CD4-positive, alpha-beta memory T cell (primary cell): ENCODE results near the gene SAT2. TPM values are rescaled to one million over a fixed set of nuclear protein-coding genes. Genes with fewer than 3 reads are reported as not detected.
A peak's percentile ranks its signal among the peaks of the same experiment; 100 is the strongest.

ENCODE experiments used
- CTCF ChIA-PET: fragments of 350-600 bp; sonication (Branson Sonifier 250); formaldehyde crosslinking; loops from one replicate; lab custom pipeline; 2021; ENCODE audit warnings: inconsistent platforms; ENCODE audit not compliant: partially characterized antibody; lab: Charles Lee
- POLR2A ChIA-PET: fragments of 350-600 bp; sonication (Branson Sonifier 250); formaldehyde crosslinking; loops from one replicate; lab custom pipeline; 2021; ENCODE audit not compliant: partially characterized antibody; lab: Charles Lee
- DNase-seq, 5 donors: peaks; one replicate each; pipeline versions ENCODE4 v3.0.0 to v3.0.0-alpha.2; 2020 to 2022; ENCODE audit warnings: mixed read lengths in 1 of 5
- H3K27ac ChIP-seq: one replicate; pipeline ENCODE4 v1.7.0; 2013; ENCODE audit warnings: low read depth, low read length
- H3K27me3 ChIP-seq: 2 replicates; pipeline ENCODE4 v1.7.0; 2013; ENCODE audit warnings: mild to moderate bottlenecking, low read length, moderate library complexity; ENCODE audit not compliant: insufficient read depth
- H3K36me3 ChIP-seq: 2 replicates; pipeline ENCODE4 v1.7.0; 2013; ENCODE audit warnings: mild to moderate bottlenecking, low read length, moderate library complexity; ENCODE audit not compliant: insufficient read depth
- H3K4me1 ChIP-seq: 2 replicates; pipeline ENCODE4 v1.7.0; 2013; ENCODE audit warnings: mild to moderate bottlenecking, low read length, moderate library complexity; ENCODE audit not compliant: insufficient read depth
- H3K4me3 ChIP-seq, 2 donors: one replicate each; pipeline ENCODE4 v1.7.0; 2013; ENCODE audit warnings: low read length in 2 of 2, mild to moderate bottlenecking in 1 of 2
- H3K9me3 ChIP-seq, 2 donors: one replicate each; pipeline ENCODE4 v1.7.0; 2013; ENCODE audit warnings: low read length in 2 of 2, control low read depth in 1 of 2; ENCODE audit not compliant: control insufficient read depth in 1 of 2
- H3K27ac Mint-ChIP-seq, 7 donors: one replicate each; pipeline ENCODE4 v1.8.0; 2020 to 2021; ENCODE audit warnings: mixed read lengths in 7 of 7, mild to moderate bottlenecking in 6 of 7, inconsistent platforms in 3 of 7, moderate library complexity in 3 of 7
- H3K27me3 Mint-ChIP-seq, 2 donors: one replicate each; pipeline ENCODE4 v1.8.0; 2020 to 2021; ENCODE audit warnings: mixed read lengths in 2 of 2
- H3K36me3 Mint-ChIP-seq, 2 donors: one replicate each; pipeline ENCODE4 v1.8.0; 2020 to 2021; ENCODE audit warnings: mixed read lengths in 2 of 2, inconsistent platforms in 1 of 2, mild to moderate bottlenecking in 1 of 2
- H3K4me1 Mint-ChIP-seq, 4 donors: one replicate each; pipeline ENCODE4 v1.8.0; 2020 to 2021; ENCODE audit warnings: mixed read lengths in 4 of 4, mild to moderate bottlenecking in 1 of 4
- H3K4me3 Mint-ChIP-seq, 8 donors: one replicate each; pipeline ENCODE4 v1.8.0; 2020 to 2021; ENCODE audit warnings: mixed read lengths in 8 of 8, mild to moderate bottlenecking in 7 of 8, moderate library complexity in 6 of 8, inconsistent platforms in 3 of 8
- H3K9me3 Mint-ChIP-seq, 8 donors: one replicate each; pipeline ENCODE4 v1.8.0; 2020 to 2021; ENCODE audit warnings: mixed read lengths in 8 of 8, mild to moderate bottlenecking in 5 of 8, inconsistent platforms in 3 of 8, moderate library complexity in 1 of 8
- intact Hi-C: fragments of 100-400 bp; cut with micrococcal nuclease; formaldehyde crosslinking; loops from one replicate; pipeline ENCODE4 v1.15.1; 2023
- polyA plus RNA-seq, 2 donors: library from polyadenylated mRNA; unstranded; fragments of 300-500 nt; fragmentation: Illumina TruSeq; gene quantifications; one replicate each; pipeline ENCODE4 v1.2.3, GENCODE V29; 2021
- total RNA-seq, 2 experiments: library from RNA; stranded (reverse); gene quantifications; one replicate each; pipeline ENCODE4 v1.2.3, GENCODE V29; 2021

The SAT2 gene
- total and polyA plus RNA-seq, 4 experiments from 2014 or later: 27.0 to 76.9 (median 58.3) TPM

DNA sequence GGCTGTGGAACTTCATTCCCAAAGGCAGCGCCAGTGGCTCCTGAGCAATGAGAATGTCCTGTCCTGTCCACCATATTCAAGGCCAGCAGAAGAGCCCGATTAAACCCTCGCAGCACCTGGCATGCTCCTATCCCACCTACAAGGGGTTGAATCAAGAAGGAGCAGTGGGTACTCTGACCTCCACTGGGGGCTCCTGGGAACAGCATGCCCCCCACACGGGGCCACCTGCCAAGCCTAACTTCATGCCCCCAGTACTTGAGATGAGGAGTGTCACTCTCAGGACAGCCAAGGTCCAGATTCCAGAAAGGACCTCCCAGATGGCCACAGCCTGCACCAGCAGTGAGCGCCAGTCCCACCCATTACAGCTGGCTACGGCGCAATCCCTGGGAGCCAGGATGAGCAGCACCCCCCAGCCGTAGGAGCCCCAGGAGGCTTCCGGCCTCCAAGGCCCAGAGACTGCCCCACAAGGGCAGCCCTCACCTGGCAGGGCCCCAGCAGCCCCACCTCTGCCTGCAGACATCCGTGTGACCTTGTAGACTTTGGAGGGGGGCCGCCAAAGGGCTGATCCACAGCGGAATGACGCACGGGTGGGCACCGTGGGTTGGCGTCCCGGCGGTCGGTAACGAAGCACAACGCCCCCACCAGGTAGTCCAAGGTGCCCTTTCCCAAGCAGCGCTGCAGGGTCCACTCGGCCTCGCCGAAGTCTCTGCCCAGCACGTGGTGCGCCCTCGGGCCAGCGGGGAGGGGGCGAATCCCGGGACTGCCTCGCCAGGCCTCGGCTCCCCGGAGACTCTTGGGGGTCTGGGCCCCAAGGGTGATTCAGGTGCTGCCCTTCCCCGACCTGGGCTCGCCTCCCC is 45.0 kb downstream of the SAT2 start:
- H3K27me3 ChIP-seq: no peaks in the 10 kb centered on the region
- H3K36me3 ChIP-seq: peaks cover 28% of the 10 kb centered on the region
- Mint-ChIP-seq H3K9me3 (peaks cover 0 to 11% (median 0%) of the 10 kb centered on the region in 8 donors), H3K27ac (peak overlapping the region in 6 of 7 donors; percentile 29 to 100 (median 68)), H3K4me3 (peak overlapping the region; percentile 3 to 100 (median 33)), H3K4me1 (peaks cover 23 to 73% (median 49%) of the 10 kb centered on the region in 4 donors), H3K36me3 (peaks cover 17 to 49% of the 10 kb centered on the region in 2 donors), H3K27me3 (no peaks in the 10 kb centered on the region)
- CTCF ChIA-PET: interaction anchor here (2.5 to 3.2 kb wide), 3 partner anchors 8 to 147 kb away, joined by 12 to 22 read pairs (median 19); partner anchors contain the start of genes TMEM102, TP53 and WRAP53
- intact Hi-C loops: loop anchor here (1.0 kb wide), 4 partner anchors 10 to 275 kb away; partner anchors contain the start of genes EIF5A and SENP3
- H3K9me3 ChIP-seq: no peaks in the 10 kb centered on the region
- peak overlapping the region in 1 of 2 donors; percentile 92 for H3K4me3 ChIP-seq
- POLR2A ChIA-PET: interaction anchor here (0.8 to 9.5 kb wide), 25 partner anchors 10 to 536 kb away, joined by 3 to 220 read pairs (median 6); partner anchors contain the start of genes ACADVL, ACAP1, CTDNEP1 and DLG4
- H3K27ac ChIP-seq: peak overlapping the region; percentile 97
- H3K4me1 ChIP-seq: peaks cover 55% of the 10 kb centered on the region
- DNase-seq: no peak

DNA sequence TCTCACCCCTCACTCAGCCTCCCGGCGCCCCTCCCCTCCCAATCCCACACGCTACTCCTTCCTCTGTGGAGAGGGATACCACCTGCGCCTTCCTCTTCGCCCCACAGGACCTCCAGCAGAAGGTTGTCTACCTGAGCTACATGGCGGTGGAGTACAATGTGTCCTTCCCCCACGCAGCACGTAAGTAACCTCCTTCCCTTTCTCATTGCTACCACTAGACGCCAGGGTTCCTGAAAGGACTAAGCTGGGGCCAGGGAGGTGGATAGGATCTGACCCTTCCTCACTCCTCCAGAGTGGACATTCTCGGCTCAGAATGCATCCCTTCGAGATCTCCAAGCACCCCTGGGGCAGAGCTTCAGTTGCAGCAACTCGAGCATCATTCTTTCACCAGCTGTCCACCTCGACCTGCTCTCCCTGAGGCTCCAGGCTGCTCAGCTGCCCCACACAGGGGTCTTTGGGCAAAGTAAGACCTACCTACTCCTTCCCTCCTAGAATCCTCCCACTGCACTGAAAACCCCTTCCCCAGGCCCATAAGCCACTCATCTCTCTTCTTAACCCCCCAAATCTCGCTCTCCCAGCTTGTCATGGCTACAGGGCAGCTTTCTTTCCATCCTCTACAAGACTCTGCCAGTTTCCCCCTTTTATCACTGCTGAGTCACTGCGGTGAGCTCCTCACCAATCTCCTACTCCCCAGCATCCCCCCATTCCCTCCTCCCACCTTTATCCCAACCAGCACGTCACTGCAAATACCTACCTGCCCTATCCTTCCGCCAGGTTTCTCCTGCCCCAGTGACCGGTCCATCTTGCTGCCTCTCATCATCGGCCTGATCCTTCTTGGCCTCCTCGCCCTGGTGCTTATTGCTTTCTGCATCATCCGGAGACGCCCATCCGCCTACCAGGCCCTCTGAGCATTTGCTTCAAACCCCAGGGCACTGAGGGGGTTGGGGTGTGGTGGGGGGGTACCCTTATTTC is 46.7 kb downstream of the SAT2 start:
- Mint-ChIP-seq H3K27ac (peak overlapping the region in 6 of 7 donors; percentile 38 to 98 (median 82)), H3K9me3 (peaks cover 0 to 14% (median 0%) of the 10 kb centered on the region in 8 donors), H3K27me3 (no peaks in the 10 kb centered on the region), H3K4me1 (peaks cover 30 to 88% (median 59%) of the 10 kb centered on the region in 4 donors), H3K36me3 (peaks cover 33 to 60% of the 10 kb centered on the region in 2 donors), H3K4me3 (peak overlapping the region in 3 of 8 donors; percentile 46 to 57 (median 46))
- peak in 1 of 5 donors; percentile 15 for DNase-seq
- H3K9me3 ChIP-seq: no peaks in the 10 kb centered on the region
- intact Hi-C loops: no loop called here
- H3K36me3 ChIP-seq: peaks cover 34% of the 10 kb centered on the region
- peaks cover 71% of the 10 kb centered on the region for H3K4me1 ChIP-seq
- no peak overlapping the region for H3K27ac ChIP-seq
- no peak overlapping the region for H3K4me3 ChIP-seq
- ChIA-PET POLR2A (interaction anchor here (0.7 to 2.9 kb wide), 9 partner anchors 9 to 236 kb away, joined by 3 to 25 read pairs (median 5); partner anchors contain the start of genes FXR2, POLR2A, SENP3 and TP53), CTCF (interaction anchor here (1.1 to 2.1 kb wide), 3 partner anchors 8 to 21 kb away, joined by 4 to 8 read pairs (median 5); no protein-coding TSS in a partner anchor)
- no peaks in the 10 kb centered on the region for H3K27me3 ChIP-seq

DNA sequence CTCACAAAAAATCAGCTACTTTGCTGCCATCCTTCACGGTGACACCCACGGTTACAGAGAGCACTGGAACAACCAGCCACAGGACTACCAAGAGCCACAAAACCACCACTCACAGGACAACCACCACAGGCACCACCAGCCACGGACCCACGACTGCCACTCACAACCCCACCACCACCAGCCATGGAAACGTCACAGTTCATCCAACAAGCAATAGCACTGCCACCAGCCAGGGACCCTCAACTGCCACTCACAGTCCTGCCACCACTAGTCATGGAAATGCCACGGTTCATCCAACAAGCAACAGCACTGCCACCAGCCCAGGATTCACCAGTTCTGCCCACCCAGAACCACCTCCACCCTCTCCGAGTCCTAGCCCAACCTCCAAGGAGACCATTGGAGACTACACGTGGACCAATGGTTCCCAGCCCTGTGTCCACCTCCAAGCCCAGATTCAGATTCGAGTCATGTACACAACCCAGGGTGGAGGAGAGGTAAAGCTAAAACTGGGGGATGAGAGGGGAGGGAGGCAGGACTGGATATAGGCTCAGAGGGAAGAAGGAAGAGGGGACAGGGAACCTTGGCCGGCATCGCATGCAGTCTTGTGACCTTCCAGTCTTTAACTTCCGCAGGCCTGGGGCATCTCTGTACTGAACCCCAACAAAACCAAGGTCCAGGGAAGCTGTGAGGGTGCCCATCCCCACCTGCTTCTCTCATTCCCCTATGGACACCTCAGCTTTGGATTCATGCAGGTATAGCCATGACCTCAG is 47.6 kb downstream of the SAT2 start:
- H3K4me1 ChIP-seq: peaks cover 71% of the 10 kb centered on the region
- Mint-ChIP-seq H3K4me3 (peak overlapping the region in 3 of 8 donors; percentile 17 to 74 (median 51)), H3K27me3 (no peaks in the 10 kb centered on the region), H3K9me3 (peaks cover 0 to 16% (median 0%) of the 10 kb centered on the region in 8 donors), H3K36me3 (peaks cover 42 to 68% of the 10 kb centered on the region in 2 donors), H3K4me1 (peaks cover 29 to 90% (median 62%) of the 10 kb centered on the region in 4 donors), H3K27ac (peak overlapping the region; percentile 69 to 98 (median 85))
- H3K9me3 ChIP-seq: no peaks in the 10 kb centered on the region
- intact Hi-C loops: no loop called here
- POLR2A ChIA-PET: interaction anchor here (0.7 to 2.9 kb wide), 14 partner anchors 8 to 251 kb away, joined by 3 to 25 read pairs (median 5); partner anchors contain the start of genes FXR2, NEURL4, POLR2A and SAT2
- no peaks in the 10 kb centered on the region for H3K27me3 ChIP-seq
- no peak for DNase-seq
- peaks cover 42% of the 10 kb centered on the region for H3K36me3 ChIP-seq
- no peak overlapping the region for H3K4me3 ChIP-seq
- CTCF ChIA-PET: interaction anchor here (1.1 to 2.1 kb wide), 3 partner anchors 9 to 21 kb away, joined by 4 to 8 read pairs (median 5); no protein-coding TSS in a partner anchor
- H3K27ac ChIP-seq: peak overlapping the region; percentile 36

DNA sequence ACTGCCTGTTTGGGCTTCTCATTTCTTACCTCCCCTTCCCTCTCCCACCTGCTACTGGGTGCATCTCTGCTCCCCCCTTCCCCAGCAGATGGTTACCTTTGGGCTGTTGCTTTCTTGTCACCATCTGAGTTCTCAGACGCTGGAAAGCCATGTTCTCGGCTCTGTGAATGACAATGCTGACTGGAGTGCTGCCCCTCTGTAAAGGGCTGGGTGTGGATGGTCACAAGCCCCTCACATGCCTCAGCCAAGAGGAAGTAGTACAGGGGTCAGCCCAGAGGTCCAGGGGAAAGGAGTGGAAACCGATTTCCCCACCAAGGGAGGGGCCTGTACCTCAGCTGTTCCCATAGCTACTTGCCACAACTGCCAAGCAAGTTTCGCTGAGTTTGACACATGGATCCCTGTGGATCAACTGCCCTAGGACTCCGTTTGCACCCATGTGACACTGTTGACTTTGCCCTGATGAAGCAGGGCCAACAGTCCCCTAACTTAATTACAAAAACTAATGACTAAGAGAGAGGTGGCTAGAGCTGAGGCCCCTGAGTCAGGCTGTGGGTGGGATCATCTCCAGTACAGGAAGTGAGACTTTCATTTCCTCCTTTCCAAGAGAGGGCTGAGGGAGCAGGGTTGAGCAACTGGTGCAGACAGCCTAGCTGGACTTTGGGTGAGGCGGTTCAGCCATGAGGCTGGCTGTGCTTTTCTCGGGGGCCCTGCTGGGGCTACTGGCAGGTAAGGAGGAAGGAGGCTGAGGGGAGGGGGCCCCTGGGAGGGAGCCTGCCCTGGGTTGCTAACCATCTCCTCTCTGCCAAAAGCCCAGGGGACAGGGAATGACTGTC is 48.4 kb downstream of the SAT2 start, which contains the start of gene CD68:
Gene CD68, plus strand, starts transcription at position 638 of the 833 bp plus-strand sequence. Its CDS starts 40 bp downstream, at position 678.
- CTCF ChIA-PET: interaction anchor here (1.7 to 2.1 kb wide), 2 partner anchors 10 to 19 kb away, joined by 4 to 8 read pairs; no protein-coding TSS in a partner anchor
- Histone ChIP-seq H3K36me3 (peaks cover 51% of the 10 kb centered on the region), H3K27me3 (no peaks in the 10 kb centered on the region), H3K4me3 (no peak within 1 kb of the TSS), H3K4me1 (peaks cover 71% of the 10 kb centered on the region), H3K9me3 (no peaks in the 10 kb centered on the region), H3K27ac (peak within 1 kb of the TSS; percentile 36)
- H3K4me3 Mint-ChIP-seq: peak within 1 kb of the TSS in 6 of 8 donors; percentile 17 to 74 (median 38)
- H3K9me3 Mint-ChIP-seq: peaks cover 0 to 16% (median 0%) of the 10 kb centered on the region in 8 donors
- peaks cover 34 to 90% (median 64%) of the 10 kb centered on the region in 4 donors for H3K4me1 Mint-ChIP-seq
- no peaks in the 10 kb centered on the region for H3K27me3 Mint-ChIP-seq
- DNase-seq: peak in 3 of 5 donors; percentile 35 to 71 (median 38)
- POLR2A ChIA-PET: interaction anchor here (0.8 to 2.9 kb wide), 10 partner anchors 7 to 250 kb away, joined by 3 to 25 read pairs (median 4); partner anchors contain the start of genes NEURL4, POLR2A, SAT2 and TMEM102
- peak within 1 kb of the TSS; percentile 79 to 98 (median 92) for H3K27ac Mint-ChIP-seq
- H3K36me3 Mint-ChIP-seq: peaks cover 46 to 71% of the 10 kb centered on the region in 2 donors
- intact Hi-C loops: no loop called here

DNA sequence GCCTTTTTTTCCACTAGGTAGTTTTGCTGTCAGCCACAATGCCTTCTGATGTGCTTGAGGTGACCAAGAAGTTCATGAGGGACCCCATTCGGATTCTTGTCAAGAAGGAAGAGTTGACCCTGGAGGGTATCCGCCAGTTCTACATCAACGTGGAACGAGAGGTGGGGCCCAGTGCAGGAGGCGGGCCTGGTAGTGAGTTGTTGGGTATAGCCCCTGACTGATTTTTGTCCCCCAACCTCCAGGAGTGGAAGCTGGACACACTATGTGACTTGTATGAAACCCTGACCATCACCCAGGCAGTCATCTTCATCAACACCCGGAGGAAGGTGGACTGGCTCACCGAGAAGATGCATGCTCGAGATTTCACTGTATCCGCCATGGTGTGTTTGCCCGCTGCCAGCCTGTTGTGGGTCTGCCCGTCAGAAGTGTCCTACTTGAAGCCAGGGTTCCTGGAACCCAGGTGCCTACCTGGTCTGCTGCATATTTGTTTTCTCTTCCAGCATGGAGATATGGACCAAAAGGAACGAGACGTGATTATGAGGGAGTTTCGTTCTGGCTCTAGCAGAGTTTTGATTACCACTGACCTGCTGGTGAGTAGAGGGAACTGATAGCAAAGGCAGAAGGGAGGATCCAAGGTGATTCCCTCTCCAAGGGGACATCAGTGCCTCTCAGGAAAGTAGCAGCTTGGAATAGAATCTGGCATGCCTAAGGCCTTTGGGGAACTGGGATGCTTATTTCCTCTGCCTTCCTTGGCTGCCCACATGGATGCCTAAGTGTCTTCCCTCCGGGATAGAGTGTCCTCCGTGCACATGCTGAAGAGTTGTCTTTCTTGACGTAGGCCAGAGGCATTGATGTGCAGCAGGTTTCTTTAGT is 50.1 kb downstream of the SAT2 start:
- intact Hi-C loops: no loop called here
- H3K4me3 Mint-ChIP-seq: peak overlapping the region in 3 of 8 donors; percentile 29 to 79 (median 31)
- peaks cover 36 to 92% (median 58%) of the 10 kb centered on the region in 4 donors for H3K4me1 Mint-ChIP-seq
- H3K27ac Mint-ChIP-seq: peak overlapping the region in 6 of 7 donors; percentile 52 to 98 (median 74)
- Histone ChIP-seq H3K27ac (no peak overlapping the region), H3K27me3 (no peaks in the 10 kb centered on the region), H3K4me3 (no peak overlapping the region), H3K9me3 (no peaks in the 10 kb centered on the region), H3K4me1 (peaks cover 65% of the 10 kb centered on the region), H3K36me3 (peaks cover 54% of the 10 kb centered on the region)
- peaks cover 0 to 26% (median 0%) of the 10 kb centered on the region in 8 donors for H3K9me3 Mint-ChIP-seq
- no peaks in the 10 kb centered on the region for H3K27me3 Mint-ChIP-seq
- ChIA-PET CTCF (interaction anchor here (1.7 kb wide), 1 partner anchor 12 kb away, joined by 4 read pairs; no protein-coding TSS in a partner anchor), POLR2A (interaction anchor here (1.0 to 8.5 kb wide), 2 partner anchors 110 kb away, joined by 3 to 97 read pairs; partner anchors contain the start of genes TP53 and WRAP53)
- no peak for DNase-seq
- H3K36me3 Mint-ChIP-seq: peaks cover 53 to 76% of the 10 kb centered on the region in 2 donors
